Activated effector memory CD4-positive, alpha-beta T cell treated with Interleukin-2 at 50 U/mL for 16 hours (primary cell): ENCODE data around the gene TMEM255B.
"Not testable (repeated sequence)": the region's sequence is repeated elsewhere in the genome, so short reads cannot be mapped to it uniquely, and the experiment has no call there.

Experiments used
- DNase-seq: peaks from one replicate; pipeline ENCODE4 v3.0.0-alpha.2; 2020

The TMEM255B gene

GRCh38 chr13:113750554-113751399 is 8.2 kb upstream of the TMEM255B start:
- no peak for DNase-seq

- DNase-seq = no peak
Measured at GRCh38 chr13:113751491-113751890, 7.5 kb upstream of the TMEM255B start.

GRCh38 chr13:113752211-113752986 is 6.6 kb upstream of the TMEM255B start:
- DNase-seq = not testable (repeated sequence)

GRCh38 chr13:113753171-113753570 is 5.9 kb upstream of the TMEM255B start:
- DNase-seq = no peak

GRCh38 chr13:113754242-113754641 is 4.8 kb upstream of the TMEM255B start:
- DNase-seq = no peak

GRCh38 chr13:113754691-113755090 is 4.3 kb upstream of the TMEM255B start:
- no peak for DNase-seq

- DNase-seq = no peak
Measured at GRCh38 chr13:113756441-113757097, 2.5 kb upstream of the TMEM255B start.

GRCh38 chr13:113759525-113760137 is 605 bp downstream of the TMEM255B start:
- no peak for DNase-seq

- no peak for DNase-seq
Measured at GRCh38 chr13:113761136-113761535, 2.1 kb downstream of the TMEM255B start.

- DNase-seq = no peak
Measured at GRCh38 chr13:113762075-113762474, 3.0 kb downstream of the TMEM255B start.

GRCh38 chr13:113762538-113762937 is 3.5 kb downstream of the TMEM255B start:
- DNase-seq = no peak

GRCh38 chr13:113763254-113763653 is 4.2 kb downstream of the TMEM255B start:
- DNase-seq = no peak

GRCh38 chr13:113763961-113764792 is 5.2 kb downstream of the TMEM255B start:
- DNase-seq = no peak

- no peak for DNase-seq
Measured at GRCh38 chr13:113764793-113765563, 6.0 kb downstream of the TMEM255B start.

- DNase-seq = no peak
Measured at GRCh38 chr13:113765564-113765910, 6.5 kb downstream of the TMEM255B start.

GRCh38 chr13:113766035-113766800 is 7.2 kb downstream of the TMEM255B start:
- no peak for DNase-seq

GRCh38 chr13:113767366-113767765 is 8.3 kb downstream of the TMEM255B start:
- DNase-seq = no peak

GRCh38 chr13:113768018-113768905 is 9.2 kb downstream of the TMEM255B start:
- DNase-seq = no peak

- no peak for DNase-seq
Measured at GRCh38 chr13:113769106-113769505, 10.1 kb downstream of the TMEM255B start.

GRCh38 chr13:113769881-113770280 is 10.9 kb downstream of the TMEM255B start:
- DNase-seq = no peak
